ENCODE results near the gene RHD.
"Not testable (repeated sequence)": the region's sequence is repeated elsewhere in the genome, so short reads cannot be mapped to it uniquely, and the experiment has no call there.

The RHD gene

DNA sequence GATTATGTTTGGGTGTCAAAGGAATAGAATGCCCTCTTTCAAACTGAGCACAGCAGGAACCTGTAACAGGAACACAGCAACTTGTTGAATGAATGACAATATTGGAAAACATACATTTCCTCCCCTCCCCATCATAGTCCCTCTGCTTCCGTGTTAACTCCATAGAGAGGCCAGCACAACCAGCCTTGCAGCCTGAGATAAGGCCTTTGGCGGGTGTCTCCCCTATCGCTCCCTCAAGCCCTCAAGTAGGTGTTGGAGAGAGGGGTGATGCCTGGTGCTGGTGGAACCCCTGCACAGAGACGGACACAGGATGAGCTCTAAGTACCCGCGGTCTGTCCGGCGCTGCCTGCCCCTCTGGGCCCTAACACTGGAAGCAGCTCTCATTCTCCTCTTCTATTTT, at the start of gene RHD:
Gene RHD (plus strand): TSS at position 272 of the 400 bp plus-strand sequence. CDS start 39 bp downstream, at position 311.
- DNase-seq (ENCODE audit: low read depth in 1 of 2, low spot score in 1 of 2); in situ Hi-C loops (cut with HindIII; ENCODE audit: low pct_unique_long_range_greater_than_20kb, low sequenced_read_pairs): not testable (repeated sequence)

DNA sequence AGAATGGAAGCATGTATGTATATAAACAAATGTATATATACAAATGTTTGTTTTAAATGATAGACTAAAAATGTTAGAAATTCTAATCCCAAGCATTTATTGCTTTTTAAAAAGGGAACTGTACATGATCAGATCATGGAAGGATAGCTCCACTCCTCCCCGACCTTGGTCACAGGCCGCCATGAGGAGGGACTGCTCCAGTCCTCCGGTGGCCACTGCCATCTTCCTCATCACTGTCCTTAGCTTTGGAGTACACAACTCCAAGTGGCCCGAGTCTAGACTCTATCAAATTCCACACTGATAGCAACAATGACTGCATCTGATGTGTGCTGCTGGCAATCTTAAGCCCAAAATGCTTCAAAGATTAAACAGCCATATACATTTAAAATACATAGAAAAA, 49.7 kb upstream of the RHD start:
- TF ChIP-seq JUND (IDR thresholded peaks at IDR 0.05; ENCODE audit: low read depth), result no peak
- in situ Hi-C loops (cut with HindIII; ENCODE audit: low pct_unique_long_range_greater_than_20kb, low sequenced_read_pairs), result no loop called here
- DNase-seq (ENCODE audit: low read depth in 1 of 2, low spot score in 1 of 2), result no peak

- TF ChIP-seq JUND (IDR thresholded peaks at IDR 0.05; ENCODE audit: low read depth), result no peak
- DNase-seq (ENCODE audit: low read depth in 1 of 2, low spot score in 1 of 2), result no peak
- in situ Hi-C loops (cut with HindIII; ENCODE audit: low pct_unique_long_range_greater_than_20kb, low sequenced_read_pairs), result no loop called here
These were observed 48.8 kb upstream of the RHD start for GRCh38 chr1:25223471-25223870.

DNA sequence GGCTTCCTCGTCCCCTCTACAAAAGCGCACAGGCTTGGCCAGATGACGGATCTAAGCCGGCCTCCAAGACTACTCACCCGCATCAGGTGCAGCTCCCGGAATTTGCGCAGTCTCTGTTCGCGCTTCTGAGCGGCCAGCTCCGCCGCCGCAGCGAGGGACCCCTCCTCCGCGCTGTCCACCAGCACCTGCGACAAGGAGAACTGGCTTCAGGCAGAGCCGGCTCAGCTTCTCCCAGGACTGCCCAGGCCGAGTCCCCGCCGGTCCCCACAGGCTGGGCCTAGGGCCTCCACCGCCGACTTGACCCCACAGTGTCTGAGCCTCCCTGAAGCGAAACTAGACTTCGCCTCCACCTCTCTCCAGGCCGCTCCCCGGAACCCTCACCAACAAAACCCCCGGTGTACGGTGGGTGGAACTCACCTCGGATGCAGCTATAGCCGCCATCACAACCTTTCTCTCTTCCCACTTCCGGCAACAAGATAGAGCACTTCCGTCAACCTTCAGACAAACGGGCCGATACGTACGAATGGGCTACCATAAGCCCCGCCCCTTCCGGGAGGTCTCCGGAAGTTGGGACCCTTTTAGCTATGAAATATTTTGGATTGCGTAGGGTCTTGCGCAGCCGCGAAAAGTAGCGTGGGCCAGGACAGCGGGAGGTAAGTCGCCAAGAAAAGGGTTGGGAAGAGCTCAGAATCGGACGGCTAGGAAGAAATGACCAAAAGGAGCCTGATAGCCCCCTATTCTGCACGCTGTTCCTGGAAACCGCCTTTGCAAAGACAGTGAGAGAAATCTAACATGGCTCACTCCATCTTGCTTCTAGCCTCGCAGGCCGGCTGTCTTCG, 40.1 kb upstream of the RHD start, which contains the start of gene SYF2:
Gene SYF2 (minus strand): TSS at position 476 of the 839 bp plus-strand sequence. CDS start 35 bp downstream, at position 441.
- no peak for TF ChIP-seq JUND (IDR thresholded peaks at IDR 0.05; ENCODE audit: low read depth)
- peak; percentile 74 to 82 for DNase-seq (ENCODE audit: low read depth in 1 of 2, low spot score in 1 of 2)
- in situ Hi-C loops (cut with HindIII; ENCODE audit: low pct_unique_long_range_greater_than_20kb, low sequenced_read_pairs), result no loop called here

GRCh38 chr1:25232866-25233784, 39.2 kb upstream of the RHD start:
- DNase-seq (ENCODE audit: low read depth in 1 of 2, low spot score in 1 of 2), result peak; percentile 59 to 97
- no peak for TF ChIP-seq JUND (IDR thresholded peaks at IDR 0.05; ENCODE audit: low read depth)
- in situ Hi-C loops (cut with HindIII; ENCODE audit: low pct_unique_long_range_greater_than_20kb, low sequenced_read_pairs), result no loop called here

DNA sequence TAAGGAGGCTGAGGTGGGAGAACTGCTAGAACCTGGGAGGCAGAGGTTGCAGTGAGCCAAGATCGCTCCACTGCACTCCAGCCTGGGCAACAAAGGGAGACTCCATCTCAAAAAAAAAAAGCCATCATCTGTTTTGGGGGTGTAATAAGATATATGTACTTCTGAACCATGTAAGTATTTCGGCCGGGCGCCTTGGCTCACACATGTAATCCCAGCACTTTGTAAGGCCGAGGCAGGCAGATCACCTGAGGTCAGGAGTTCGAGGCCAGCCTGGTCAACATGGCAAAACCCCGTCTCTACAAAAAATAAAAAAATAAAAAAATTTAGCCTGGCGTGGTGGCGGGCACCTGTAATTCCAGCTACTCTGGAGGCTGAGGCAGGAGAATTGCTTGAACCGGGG, 36.9 kb upstream of the RHD start:
- DNase-seq (ENCODE audit: low read depth in 1 of 2, low spot score in 1 of 2); in situ Hi-C loops (cut with HindIII; ENCODE audit: low pct_unique_long_range_greater_than_20kb, low sequenced_read_pairs): not testable (repeated sequence)

- in situ Hi-C loops (cut with HindIII; ENCODE audit: low pct_unique_long_range_greater_than_20kb, low sequenced_read_pairs), result not testable (repeated sequence)
These were observed 36.0 kb upstream of the RHD start for GRCh38 chr1:25236261-25236660.

DNA sequence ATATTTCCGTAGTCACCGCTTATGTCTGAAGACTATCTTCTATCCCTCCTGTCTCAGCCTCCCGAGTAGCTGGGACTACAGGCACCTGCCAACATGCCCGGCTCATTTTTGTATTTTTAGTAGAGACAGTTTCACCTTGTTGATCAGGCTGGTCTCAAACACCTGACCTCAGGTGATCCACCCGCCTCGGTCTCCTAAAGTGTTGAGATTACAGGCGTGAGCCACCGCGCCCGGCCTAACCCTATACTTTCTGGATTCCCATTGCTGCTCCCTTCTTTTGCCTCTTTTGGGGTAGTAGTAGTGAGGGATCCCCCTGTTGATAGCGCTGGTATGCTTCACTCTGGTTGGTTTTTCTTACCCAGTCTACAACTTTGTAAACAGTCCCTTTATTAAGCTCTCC, 34.3 kb upstream of the RHD start:
- no peak for DNase-seq (ENCODE audit: low read depth in 1 of 2, low spot score in 1 of 2)
- in situ Hi-C loops (cut with HindIII; ENCODE audit: low pct_unique_long_range_greater_than_20kb, low sequenced_read_pairs), result no loop called here
- no peak for TF ChIP-seq JUND (IDR thresholded peaks at IDR 0.05; ENCODE audit: low read depth)

More at GRCh38 chr1:25236261-25236660, 36.0 kb upstream of the RHD start:
- not testable (repeated sequence) for DNase-seq (ENCODE audit: low read depth in 1 of 2, low spot score in 1 of 2)

DNA sequence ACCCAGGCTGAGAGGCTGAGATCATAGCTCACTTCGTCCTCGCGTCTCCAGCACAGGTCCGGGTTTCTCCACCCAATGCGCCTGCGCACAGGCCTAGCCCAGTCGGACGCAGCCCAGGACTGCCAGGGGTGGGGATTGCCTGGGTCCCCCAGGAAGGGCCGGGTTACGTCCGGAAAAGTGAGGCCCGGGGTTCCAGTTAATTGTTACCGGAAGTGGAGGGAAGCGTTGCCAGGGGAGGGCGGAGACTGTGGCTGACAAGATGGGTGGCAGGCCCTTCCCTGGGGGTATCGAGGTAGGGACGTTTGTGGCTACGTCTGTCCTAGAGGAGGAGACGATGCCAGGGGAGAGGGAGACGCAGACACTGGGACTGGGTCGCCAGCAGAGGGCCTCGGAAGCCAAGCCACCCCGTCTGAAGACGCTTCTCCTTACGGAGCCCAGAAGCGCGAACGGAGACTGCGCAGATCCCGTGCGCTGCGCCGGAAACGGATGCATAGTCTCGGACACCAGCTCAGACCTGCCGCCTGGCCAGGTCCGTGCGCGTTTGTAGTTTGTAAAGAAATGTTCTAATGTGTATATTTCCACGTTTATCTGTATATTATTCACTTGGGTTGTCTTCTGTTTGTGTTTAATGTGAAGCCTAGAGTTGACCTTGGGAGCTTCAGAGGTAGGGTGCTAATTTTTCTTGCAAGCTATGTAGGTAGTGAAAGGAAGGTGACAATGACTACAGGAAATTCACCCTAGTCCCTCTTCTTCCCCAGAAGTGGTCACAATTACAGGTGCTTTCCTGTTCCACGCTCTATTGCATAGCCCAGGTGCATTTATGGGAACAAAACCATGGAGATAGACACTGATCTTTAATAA, 32.4 kb upstream of the RHD start:
- no peak for TF ChIP-seq JUND (IDR thresholded peaks at IDR 0.05; ENCODE audit: low read depth)
- DNase-seq (ENCODE audit: low read depth in 1 of 2, low spot score in 1 of 2), result peak; percentile 74 to 96
- in situ Hi-C loops (cut with HindIII; ENCODE audit: low pct_unique_long_range_greater_than_20kb, low sequenced_read_pairs), result no loop called here

DNA sequence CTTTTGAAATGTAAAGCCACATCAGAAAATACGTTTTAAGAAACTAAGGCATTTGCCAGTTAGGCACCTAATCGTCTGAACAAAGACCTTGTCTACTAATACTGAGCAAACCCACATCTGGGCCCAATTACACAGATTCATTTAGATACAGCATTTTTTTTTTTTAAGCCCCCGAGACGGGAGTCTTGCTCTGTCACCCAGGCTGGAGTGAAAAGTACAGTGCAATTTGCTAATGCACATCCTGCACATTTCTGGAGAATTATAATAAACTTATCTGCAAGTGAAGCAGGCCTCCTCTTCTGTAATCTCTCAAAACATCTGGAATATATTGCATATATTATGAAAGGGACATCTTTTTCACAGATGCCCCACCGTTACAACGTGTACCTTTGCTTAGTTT, 28.4 kb upstream of the RHD start:
- TF ChIP-seq JUND (IDR thresholded peaks at IDR 0.05; ENCODE audit: low read depth), result no peak
- in situ Hi-C loops (cut with HindIII; ENCODE audit: low pct_unique_long_range_greater_than_20kb, low sequenced_read_pairs), result no loop called here
- no peak for DNase-seq (ENCODE audit: low read depth in 1 of 2, low spot score in 1 of 2)

DNA sequence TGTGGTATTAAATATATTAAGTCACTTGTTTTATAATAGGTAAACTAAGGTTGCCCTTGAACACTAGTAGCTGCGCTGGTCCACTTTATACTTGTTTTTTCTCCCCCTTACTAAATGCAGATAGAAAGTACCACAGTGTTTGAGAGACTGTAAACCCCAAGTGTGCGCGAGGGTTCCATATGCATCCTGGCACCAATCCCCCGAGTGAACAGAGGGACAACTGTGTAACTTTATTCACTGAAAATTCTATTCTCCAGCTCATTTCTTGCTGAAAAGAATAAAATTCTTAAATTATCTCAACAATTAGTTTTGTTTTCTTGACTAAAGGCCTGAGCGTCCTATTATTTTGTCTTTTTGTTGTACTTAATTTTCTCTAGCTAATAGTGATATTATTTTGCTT, 26.9 kb upstream of the RHD start:
- in situ Hi-C loops (cut with HindIII; ENCODE audit: low pct_unique_long_range_greater_than_20kb, low sequenced_read_pairs), result no loop called here
- TF ChIP-seq JUND (IDR thresholded peaks at IDR 0.05; ENCODE audit: low read depth), result no peak
- no peak for DNase-seq (ENCODE audit: low read depth in 1 of 2, low spot score in 1 of 2)
